Activated CD4-positive, alpha-beta T cell treated with anti-CD3 and anti-CD28 coated beads, Interleukin-2, Interleukin-4, amounts not matched to agents 100 ng/mL and 50 ng/mL, durations not matched to agents 16 hours and 8 hours (primary cell): ENCODE measurements around the gene CCDC88B.
A peak's percentile ranks its signal among the peaks of the same experiment; 100 is the strongest.

Experiments
- DNase-seq: peaks from one replicate; pipeline ENCODE4 v3.0.0-alpha.2; 2020; ENCODE audit warnings: low spot score

The CCDC88B gene

DNA sequence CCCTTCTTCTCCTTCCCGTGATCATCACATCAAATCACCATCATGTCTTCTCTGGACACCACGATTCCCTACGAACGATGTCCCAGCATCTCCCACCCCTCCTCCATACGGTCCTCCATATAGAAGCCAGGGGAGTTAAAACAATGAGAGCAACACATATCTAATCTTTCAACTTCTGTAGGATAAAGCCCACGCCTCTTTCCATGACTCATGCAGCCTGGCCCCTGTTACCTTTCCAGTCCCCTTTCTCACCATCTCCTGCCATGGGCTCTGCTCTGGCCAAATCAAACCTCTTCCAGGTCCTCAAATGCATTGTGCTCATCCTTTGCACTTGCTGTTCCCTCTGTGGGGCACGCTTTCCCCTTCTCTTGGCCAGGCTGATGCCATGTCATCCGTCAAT is 42.6 kb downstream of the CCDC88B start:
- no peak for DNase-seq

- DNase-seq = no peak
Measured at GRCh38 chr11:64383580-64383979, 43.6 kb downstream of the CCDC88B start.

- no peak for DNase-seq
Measured at GRCh38 chr11:64384028-64384737, 44.2 kb downstream of the CCDC88B start.

- no peak for DNase-seq
Measured at GRCh38 chr11:64384981-64385944, 45.3 kb downstream of the CCDC88B start.

DNA sequence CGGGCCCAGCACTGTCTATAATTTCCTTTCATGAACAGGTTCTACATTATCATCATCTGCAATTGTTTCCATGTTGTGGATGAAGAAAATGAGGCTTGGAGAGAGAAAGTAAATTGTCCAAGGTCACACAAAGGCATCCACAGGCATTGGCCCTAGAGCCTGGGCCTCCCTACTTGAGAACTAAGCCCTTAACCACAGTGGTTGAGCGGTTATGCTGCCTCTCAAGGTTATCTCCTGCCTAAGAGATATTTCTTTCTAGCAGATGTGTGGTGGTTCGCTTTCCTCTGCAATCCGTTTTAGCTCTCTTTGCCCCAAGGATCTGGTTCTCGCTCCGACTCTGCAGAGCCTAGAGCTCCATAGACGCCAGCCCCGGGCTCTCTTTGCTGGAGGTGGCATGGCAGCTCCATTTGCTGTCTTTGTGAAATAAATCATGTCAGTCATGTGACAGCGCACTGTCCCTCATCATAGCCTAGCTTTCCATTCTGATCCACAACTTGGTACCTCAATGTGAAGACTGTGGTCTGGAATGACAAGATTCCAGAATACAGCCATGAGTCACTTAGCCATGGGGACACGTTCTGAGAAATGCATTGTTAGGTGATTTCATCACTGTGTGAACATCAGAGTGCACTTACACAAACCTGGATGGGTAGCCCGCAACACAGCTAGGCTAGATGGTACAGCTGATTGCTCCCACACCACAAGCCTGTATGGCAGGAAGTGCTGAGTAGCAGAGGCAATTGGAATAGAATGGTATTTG is 46.1 kb downstream of the CCDC88B start:
- DNase-seq = peak; percentile 24

DNA sequence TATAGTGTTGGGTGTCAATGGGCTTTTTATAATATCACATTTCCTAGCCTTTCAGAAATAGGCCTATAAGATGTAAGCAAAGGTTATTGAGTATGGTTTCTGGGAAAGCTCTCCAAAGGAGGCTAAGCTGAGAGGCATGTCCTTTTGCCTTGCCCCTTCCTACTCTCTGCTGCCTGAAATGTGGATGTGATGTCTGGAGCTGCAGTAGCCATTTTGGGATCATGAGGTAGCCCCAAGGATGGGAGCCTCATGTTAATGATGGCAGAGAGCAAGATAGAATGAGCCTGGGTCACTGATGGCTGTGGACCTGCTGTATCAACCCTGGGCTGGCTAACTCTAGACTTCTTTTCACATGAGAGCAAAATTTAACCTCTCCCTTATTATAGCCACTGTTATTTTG is 47.9 kb downstream of the CCDC88B start:
- DNase-seq = no peak

- no peak for DNase-seq
Measured at GRCh38 chr11:64388894-64389293, 48.9 kb downstream of the CCDC88B start.

DNA sequence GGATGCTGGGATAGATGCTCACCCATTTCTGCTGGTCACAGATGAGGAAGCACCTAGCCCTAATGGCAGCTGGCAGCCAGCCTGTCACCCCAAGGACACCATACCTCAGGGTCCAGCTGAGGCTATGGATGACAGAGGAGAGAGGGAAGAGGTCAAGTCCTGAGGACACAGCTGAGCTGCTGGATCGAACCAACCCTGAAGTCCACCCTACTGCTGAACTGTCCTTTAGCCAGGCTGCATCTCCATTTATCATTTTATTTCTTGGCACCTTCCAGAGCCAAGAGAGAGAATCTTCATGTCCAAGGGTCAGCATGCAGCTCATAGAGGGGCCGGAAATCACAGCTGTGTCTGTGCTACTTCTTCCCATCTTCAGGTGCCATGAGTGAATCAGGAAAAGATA is 49.8 kb downstream of the CCDC88B start:
- DNase-seq = no peak

- no peak for DNase-seq
Measured at GRCh38 chr11:64390558-64390957, 50.6 kb downstream of the CCDC88B start.

GRCh38 chr11:64391839-64392238 is 51.8 kb downstream of the CCDC88B start:
- no peak for DNase-seq

DNA sequence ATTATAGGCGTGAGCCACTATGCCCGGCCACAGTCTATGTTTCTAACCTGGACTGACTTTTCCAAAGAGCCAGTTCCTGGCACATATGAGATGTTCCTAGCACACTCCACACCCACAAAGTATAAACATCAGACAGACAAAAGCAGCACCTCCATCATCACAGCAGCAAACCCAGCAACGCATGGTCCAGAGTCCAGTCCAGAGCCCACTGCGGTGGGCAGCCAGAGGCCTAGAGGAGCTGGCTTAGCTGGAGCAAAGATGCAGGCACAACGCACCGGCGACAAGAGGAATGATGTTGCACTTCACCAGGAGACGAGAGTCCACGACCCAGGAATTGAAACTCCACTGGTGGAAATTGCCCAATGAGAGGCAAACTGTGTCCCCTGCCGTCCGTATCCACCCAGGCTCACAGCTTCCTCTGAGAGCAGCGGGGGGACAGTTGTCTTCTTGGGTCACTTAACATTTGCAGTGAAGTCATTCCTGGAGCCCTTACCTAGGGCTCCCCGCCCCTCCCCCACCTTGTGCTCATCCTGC is 55.6 kb downstream of the CCDC88B start:
- DNase-seq = no peak

DNA sequence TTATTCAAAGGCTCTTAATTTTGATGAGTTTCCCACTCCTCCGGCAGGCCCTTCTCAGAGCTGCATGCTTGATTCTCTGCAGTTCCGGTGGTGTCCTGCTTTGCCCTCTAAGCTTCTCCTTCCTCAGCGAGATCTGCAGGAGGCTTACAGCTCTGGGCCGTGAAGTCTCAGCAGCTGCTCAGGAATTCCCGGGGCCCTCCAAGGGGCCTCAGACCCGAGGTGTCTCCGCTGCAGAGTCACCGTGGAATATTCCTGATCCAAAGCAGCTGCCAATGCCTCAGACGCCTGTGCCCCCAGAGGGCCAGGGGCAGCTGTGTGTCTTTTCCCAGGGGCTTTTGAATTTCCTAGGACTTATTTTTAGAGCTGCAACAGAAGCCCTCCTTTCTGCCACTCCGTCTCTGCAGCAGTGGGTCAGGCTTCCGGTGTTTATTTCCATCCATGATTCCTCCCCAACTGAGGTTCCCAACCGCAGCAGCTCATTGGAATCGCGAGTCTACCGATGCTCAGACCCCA is 56.1 kb downstream of the CCDC88B start:
- no peak for DNase-seq

- no peak for DNase-seq
Measured at GRCh38 chr11:64400102-64400501, 60.1 kb downstream of the CCDC88B start.

- DNase-seq = no peak
Measured at GRCh38 chr11:64400667-64401066, 60.7 kb downstream of the CCDC88B start.

DNA sequence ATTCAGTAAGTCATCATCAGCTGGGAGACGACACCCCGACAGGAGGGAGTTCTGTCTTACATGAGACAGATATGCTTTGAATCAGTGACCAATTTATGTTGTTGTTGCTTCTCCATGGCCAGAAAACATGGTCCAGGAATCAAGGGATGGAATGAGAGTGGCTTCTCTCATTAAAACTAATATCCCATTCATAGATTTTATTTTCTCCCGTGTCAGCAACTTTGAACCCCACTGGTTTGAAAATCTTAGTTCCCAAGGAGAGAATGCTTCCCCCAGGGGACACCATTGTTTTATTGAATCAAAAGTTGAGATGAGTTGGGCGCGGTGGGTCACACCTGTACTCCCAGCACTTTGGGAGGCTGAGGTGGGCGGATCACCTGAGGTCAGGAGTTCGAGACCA is 61.8 kb downstream of the CCDC88B start:
- no peak for DNase-seq

DNA sequence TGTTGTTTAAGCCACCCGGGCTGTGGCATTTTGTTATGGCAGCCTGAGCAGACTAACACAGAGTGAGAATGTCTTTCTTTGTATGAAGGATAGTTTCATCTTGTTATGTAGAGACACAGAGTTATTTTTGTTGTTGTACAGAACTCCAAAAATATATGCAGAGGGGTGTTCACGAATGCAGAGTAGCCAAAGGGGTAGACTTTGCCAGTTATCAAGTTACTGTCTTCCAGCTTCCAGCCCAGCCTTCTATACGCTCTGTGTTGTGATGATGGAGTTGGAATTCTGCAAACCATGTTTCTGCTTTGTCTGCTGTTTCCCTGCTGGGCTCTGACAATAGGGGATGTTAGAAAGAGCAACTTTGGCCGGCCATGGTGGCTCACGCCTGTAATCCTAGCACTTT is 63.1 kb downstream of the CCDC88B start:
- DNase-seq = no peak

GRCh38 chr11:64406221-64406946 is 66.4 kb downstream of the CCDC88B start:
- no peak for DNase-seq
